HG02610 (cell line): ENCODE measurements around the gene ST3GAL4.

Experiments
- ATAC-seq: cut with Tn5 transposase; IDR thresholded peaks from one replicate; pipeline ENCODE4 v1.9.1; 2021; ENCODE audit warnings: mild to moderate bottlenecking, moderate library complexity; ENCODE audit not compliant: unreplicated experiment

ST3GAL4 gene

DNA sequence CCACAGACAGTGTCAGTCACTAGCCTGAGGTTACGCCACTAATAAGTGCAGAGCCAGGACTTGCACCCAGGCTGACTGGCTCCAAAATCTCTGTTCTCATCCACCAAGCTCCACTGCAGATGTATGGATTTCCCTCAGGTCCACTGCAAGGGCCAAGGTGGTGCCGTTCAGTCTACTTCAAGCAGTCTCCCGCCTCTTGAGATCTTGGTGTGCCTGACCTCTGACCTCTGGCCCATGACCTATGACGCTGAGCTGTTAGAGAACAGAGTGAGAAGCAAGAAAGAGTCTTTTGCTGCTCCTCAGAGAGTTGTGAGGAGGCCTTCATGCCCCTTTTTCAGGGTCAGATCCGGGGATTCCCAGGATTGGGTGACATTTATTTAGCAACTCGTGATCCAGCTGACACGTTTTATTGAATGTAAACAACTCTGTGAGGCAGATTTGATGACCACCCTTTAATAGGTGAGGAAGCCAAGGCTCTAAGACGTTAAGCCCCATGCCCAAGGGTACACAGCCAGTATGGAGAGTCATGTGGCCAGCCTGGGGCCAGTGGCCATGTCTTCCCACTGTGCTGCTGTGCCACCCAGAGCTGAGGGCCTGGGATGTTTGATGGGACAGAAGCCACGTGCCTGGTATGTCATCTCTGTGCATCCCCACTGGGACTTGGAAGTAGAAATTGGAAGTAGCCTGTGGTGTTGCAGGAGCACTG lies 26.4 kb upstream of the ST3GAL4 start:
- no peak for ATAC-seq

DNA sequence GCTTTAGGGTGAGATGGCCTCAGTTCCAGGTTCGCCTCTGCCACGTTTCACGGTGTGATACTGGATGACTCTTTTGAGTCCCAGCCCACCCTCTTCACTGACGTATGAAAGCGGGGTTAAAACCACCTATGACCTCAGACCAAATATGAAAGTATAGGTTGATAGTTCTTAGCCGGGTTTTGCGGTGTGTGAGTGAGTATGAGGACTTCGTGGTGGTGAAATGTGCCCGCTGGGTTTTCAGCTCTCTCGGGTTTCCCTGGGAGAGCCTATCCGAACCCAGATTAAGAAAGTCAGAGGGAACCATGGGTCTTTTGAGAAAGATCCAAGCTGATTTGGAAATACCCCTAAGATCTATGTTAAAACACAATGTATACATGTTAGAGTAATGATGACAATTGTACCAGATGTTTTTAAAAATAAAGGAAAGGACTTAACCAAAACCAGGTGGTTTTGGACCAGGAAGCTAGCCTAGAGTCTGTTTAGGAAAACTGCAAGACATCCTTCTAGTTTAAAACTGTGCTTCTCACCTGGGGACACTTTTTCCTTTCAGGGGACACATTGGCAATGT lies 25.8 kb upstream of the ST3GAL4 start:
- no peak for ATAC-seq

DNA sequence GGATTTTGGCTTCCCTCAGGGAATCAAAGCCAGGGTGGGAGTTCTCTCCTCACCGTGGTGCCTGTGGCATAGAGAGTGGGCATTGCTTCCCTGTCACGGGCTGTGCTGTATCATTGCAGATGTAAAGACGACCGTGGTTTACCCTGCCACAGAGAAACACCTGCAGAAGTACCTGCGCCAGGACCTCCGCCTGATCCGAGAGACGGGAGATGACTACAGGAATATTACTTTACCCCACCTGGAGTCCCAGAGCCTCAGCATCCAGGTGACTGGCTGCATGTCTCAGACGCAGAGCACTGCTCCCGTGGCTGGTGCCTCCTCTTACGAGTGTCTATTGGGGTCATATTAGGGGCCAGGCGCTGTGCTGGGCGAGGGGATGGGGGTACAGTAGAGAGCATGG lies 24.2 kb upstream of the ST3GAL4 start:
- ATAC-seq = no peak

DNA sequence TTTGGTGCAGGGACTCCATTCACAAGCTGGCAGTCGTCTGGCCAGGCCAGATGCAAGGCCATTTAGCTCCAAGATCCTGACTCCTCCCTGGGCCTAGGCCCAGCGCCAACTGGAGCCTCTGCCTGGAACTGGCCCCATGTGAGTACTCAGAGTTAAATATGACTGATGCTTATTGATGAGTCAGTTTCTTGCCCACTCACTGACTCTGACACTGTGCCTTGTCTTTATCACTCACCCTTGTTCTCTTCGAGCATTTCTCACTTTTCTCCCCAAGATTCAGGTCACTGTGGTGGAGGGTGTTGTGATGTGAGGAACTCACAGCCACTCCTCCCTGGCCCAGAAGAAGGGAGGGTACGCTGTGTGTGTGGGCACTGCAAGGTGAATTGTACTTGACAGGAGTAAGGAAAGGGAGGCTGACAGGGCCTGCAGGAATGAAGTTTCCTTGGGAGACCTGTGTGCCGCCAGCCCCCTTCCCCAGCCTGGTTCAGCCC lies 23.2 kb upstream of the ST3GAL4 start:
- no peak for ATAC-seq

DNA sequence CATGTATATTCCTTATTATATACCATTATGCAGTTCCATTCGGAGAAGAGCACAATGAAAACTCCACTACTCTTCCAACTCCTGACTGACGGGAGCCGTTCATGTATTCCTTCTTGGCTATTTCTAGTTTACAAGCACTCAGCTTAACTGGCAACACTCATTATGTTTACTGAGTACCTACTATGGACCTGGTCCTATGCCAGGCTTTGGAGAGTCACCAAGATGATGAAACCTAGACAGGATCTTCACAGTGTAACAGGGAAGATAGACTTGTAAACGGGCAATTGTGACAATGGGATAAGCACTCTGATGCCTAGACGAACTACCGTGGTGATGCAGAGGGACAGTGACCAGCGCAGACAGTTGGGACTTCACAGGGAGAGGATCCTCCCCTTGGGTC lies 22.3 kb upstream of the ST3GAL4 start:
- no peak for ATAC-seq

DNA sequence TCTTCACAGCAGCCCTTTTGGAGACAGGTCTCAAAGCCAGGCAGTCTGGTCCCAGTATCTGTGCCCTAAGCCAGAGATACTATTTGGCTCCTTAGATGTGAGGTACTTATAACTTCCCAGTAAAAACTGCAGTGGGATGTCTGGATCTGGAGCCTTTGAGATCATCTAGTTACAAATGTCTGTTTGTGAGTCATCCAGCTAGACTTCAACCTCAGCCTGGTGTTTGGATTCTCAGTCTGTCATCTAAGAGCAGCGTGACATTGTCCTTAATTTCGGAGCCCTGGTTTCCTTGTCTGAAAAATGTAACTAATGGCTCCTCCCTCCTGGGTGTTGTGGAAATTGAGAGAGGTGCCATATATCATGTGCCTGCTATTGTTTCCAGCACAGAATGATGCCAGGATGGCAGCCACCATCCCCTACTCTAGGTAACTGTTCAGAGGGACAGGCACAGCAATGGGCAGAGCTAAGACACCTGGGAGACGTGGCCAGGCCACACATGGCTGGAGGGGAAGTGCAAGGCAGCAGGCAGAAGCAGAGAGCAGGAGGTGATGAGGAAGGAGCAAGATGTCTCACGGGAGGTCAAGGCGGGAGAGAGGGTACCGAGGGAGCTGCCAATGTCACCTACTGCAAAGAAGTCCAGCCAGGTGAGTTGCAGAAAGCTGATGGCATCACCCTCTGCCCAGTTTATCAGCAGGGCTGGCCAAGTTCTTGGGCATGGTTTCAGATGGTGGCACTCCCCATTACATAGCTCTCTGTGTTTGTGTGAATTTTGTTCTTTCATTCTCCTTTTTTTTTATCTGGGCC lies 20.6 kb upstream of the ST3GAL4 start:
- no peak for ATAC-seq

DNA sequence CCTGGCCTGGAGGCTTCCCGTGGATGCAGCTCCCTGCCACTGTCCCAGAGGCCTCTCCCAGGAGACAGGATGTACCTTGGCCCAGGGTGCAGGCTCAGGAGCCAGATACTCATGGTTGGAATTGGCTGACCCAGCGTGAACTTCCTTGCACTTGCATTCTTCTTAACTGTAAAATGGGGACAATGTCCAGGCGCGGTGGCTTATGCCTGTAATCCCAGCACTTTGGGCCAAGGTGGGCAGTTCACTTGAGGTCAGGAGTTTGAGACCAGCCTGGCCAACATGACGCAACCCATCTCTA lies 20.1 kb upstream of the ST3GAL4 start:
- no peak for ATAC-seq

DNA sequence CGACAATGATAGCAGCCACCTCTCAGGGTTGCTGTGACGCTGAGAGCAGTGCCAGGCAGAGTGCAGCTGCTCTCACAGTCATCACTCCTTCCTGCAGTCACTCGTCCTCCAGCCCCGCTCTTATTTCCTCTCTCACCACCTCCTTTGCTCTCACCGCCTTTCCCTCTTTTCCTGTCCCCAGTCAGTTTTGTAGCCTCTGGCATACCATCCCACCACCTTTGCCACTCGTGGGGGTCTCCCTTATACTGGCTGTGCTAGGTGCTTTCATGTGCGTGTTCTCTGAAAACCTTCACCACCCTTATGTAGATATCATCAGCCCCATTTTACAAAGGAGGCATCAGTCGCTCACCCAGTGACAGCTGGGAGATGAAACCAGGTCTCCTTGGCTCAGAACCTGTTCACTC lies 19.3 kb upstream of the ST3GAL4 start:
- ATAC-seq = no peak

DNA sequence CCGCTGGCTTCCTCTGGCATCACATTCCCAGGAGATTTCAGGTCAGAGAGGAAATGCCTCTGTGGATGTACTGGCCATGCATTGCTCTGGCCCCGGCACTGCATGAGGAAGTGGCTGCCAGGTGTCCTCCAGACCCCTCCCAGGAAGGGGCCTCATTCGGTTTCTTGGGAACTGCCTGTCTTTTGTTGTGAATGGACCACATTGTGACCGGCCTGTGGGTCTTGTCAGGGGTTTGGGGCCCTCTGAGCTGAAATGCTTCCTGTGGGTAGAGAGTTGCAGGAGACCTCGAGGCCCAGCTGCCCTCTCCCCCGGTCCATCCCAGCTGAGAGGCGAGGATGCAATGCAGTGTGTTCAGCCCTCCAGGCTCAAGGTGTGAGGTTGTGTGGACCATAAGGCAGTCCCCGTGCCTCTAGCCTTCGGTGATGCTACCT lies 18.8 kb upstream of the ST3GAL4 start:
- ATAC-seq = no peak

DNA sequence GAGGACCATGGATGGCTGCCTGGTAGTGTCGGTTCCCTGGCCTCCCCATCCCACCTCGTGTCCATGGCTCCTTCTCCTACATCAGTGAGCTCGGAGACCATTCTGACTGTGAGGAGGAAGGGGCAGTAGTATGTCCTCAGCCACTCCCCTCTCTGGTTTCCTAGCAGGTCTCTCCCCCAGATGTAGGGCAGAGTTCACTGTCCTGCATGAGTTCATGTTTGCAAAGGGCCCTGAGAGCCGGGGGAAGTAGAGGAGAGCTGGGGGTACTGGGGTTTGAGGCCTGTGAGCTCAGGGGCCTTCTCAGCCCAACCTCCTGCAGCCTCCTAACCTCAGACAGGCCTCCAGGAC lies 18.4 kb upstream of the ST3GAL4 start:
- ATAC-seq = no peak

DNA sequence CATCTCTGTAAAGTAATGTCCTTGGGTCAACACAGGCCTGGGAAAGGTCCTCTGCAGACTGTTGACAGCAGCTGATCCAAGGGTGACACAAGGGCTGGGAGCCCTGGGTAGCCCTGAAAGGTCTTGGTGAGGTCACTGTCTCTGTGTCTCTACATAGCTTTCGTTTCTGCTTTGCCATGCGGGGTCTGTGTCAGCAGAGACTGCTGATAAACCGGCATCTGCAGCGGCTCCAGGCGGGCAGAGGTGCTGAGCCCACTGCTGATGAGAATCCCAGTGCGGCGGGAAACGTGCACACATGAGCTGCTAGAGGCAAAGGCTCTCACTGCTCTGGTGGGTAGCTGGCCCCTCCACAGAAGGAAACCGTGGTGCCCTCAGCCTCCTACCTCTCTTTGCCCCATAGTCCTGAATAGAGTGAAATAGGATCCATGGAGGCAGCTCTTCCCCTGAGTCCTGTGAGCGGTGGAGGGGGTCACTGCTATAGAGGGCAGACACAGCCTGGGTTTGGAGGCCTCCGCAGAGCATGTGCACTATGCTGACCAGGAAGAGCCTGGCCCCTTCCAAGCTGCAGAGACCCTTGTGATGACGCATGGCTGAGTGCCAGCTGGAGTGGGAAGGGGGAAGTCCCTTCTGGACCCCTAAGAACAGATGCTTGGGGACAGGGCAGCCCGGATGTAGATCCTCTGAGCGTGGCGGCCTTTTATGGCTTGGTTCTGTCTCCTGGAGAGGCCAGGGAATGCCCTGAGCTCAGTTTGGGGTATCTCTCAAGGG lies 17.8 kb upstream of the ST3GAL4 start:
- no peak for ATAC-seq

DNA sequence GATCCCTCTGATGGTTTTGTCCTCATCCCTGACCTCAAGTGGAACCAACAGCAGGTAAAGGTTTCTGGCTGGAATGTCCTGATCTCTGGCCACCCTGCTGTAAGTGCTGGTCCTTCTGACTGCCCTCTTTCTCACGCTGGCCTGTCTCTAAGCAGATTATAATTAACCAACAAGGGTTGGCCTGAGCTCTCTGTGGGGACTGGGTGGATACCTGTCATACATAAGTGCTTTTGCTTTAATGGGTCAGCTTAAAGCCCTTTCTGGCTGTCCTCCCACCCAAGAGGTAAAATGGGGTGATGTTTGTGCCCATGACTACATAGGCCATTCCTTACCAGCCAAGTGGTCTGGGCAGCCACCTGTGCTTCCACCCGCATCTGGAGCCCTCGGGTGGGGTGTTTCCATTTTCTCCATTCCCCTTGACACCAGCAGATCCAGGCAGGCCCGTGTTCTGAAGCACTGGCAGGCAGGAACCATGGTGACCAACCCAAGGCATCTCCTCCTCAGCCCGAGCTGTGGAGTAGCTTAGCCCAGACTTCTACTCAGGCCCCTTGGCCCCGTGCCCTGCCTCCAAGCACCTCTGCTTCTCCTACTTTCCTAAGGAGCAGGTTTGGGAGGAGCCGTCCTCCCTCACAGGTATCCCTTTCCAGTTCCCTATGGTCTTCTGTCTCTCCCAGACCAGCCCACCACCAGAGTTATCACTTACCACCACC lies 17.0 kb upstream of the ST3GAL4 start:
- ATAC-seq = no peak

DNA sequence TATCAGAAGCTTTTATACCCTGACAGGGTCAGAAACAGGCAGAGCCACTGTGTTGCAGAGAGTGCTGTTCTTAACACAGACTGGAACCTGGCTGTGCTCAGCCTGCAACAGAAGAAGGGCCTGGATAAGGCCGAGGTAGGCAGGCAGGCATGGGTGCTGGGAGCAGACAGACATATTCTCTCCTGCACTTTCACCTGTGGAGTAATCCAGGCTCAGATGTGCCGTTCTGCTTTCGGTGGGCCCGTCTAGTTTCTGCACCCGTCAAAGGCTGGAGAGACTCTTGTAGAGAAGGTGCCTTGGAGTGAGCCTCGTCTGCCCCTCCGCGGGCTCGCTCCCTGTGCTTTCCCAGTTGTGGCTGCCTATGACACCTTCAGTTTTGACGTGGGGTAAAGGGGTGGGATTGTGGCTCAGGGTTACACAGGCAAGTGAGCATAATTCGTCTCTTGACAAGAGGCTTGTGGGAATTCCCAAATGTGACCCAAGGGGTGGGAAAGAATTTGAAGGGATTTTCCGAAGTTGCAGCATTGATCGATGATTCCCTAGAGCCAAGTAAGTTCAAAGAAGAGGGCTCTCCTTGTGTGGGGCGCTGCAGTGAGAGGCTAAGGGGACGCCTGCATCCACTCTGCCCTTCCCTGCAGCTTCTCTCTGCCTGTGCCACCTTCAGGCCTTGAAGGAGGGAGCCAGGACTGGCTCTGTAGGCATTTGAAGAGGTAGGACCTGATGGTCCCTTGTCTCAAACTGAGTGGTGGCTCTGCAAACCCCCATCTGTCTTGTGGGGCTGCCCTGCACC lies 16.2 kb upstream of the ST3GAL4 start:
- ATAC-seq = no peak

DNA sequence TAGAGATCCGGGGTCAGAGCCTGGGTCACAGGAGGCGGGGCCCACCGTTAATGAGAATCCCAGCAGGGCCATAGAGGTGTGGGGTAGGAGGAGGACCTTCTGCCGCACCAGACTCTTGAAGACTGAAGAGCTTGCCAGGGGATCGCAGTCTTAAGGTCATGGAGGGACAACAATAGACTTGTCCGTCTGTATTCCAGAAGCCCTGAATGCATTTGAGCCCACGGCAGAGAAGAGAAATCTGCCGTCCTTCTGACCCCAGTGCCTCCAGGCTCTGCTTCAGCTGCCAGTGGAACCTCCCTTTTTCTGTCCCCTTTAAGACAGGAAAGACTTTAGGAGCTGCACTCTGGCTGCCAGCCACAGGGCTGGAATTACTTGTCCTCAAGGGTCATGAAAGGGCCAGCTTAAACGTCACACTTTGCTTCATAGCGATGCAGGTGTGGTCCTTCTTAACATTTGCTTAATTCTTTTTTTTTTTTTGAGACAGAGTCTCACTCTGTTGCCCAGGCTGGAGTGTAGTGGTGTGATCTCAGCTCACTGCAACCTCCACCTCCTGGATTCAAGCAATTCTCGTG lies 15.5 kb upstream of the ST3GAL4 start:
- no peak for ATAC-seq

DNA sequence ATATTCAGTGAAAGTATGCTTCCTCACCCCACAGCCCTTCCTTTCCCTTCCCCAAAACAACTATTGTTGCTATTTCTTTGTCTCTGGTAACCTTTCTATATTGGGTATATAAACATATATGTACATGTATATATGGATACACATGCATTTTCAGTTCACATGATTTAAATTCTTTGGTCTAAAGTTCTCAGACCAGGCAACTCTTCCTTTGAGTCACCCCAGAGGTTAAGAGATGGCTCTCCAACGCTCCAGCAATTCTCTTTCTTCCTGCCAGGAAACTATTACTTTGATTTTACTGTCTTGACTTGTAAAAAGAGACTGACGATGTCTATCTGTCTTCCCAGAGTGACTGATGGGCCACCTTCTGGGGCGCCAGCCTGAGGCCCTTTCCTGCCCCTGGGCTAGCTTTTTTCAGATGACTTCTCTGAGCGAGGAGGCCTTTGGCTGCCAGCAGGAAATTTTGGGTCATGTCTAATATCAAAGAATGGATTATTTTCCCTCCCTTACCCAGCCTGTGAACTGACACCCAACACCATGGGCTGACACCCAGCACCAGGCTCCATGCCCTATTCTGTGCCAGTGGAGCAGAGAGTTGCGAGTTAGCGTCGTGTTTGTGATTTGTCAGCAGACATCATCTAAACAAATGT lies 14.4 kb upstream of the ST3GAL4 start:
- peak; percentile 64 for ATAC-seq

DNA sequence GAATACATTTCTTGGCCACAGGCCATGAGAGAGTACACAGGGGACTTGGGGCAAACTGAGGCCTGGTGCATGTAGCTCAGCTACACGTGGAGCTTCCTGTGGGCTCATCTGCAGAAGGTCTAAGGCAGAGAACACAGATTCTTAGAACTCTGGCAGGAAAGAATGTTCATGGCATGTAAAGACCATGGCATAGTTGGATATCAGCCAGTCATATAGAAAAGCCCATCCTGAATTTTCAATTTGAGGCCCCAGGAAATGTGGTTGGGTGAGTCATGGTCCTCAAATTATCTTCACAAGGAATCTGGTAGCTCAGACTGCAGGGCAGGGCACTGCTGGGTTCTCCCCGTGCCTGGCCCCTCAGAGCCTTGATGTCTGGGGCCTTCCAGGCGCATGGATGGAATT lies 13.7 kb upstream of the ST3GAL4 start:
- no peak for ATAC-seq

DNA sequence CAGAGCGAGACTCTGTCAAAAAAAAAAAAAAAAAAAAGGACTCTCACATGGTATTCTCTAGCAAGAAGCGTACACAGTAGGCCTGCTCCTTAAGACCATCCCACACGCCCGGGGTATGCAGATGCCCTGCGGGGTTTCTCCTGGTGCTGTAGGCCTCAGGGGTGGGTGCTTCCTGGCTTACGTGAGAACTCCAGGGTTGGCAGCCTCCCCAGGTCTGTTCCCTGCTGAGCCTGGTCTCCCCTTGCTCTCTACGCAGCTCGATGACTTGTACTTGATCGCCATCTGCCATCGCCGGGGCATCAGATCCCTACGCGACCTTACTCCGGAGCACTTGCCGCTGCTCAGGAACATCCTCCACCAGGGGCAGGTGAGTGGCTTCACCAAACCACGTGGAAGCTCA lies 12.4 kb upstream of the ST3GAL4 start:
- no peak for ATAC-seq

DNA sequence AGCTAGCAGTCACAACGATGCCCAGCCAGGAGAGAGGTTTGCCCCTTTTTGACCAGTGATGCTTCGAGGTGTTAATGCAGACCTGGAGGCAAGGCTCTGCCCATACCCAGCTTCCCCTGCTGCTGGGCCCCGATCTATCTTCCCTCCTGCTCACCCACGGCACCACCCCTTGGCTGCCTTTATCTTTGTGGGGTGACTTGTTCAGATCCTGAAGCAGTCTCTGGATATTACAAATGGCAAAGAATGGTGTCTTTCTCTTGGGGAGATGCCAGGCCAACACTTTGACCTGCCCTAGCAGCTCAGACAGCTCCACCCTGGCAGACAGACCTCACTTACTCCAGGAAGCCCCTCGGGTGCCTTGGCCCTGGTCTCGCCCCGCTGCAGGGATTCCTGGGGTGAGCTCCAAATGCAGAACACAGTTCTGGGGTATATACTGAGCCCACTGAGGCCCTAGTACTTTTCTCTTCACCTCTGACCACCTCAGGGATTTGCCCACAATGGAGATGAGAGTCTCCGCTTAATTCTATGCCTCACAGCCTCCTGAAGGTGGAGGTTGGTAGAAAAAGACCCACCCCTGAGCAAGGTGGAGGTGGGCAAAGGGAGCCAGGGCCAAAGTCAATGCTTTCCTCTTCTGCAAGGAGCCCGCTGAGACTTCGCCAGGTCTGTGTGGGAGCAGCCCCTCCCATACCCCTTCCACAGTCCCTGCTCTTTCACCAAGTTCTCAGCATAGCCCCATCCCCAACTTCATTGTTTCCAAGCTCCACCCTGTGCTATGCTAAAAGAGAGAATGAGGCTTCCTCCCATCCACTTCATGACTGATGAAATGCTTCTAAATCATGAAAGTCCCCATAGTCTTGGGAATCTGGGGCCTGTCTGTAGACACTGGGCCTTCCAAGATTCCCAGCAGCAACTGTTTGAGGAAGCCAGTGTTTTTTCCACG lies 11.1 kb upstream of the ST3GAL4 start:
- ATAC-seq = no peak
